ENCODE measurements around the gene MS4A1.

- TF ChIP-seq USF1 (CRISPR knock-in tag; IDR thresholded peaks at IDR 0.05) (no peak), CTCF (IDR thresholded peaks at IDR 0.05) (no peak), FOXJ3 (CRISPR knock-in tag; IDR thresholded peaks at IDR 0.05; ENCODE audit: borderline replicate concordance) (no peak), ZNF121 (CRISPR knock-in tag; IDR thresholded peaks at IDR 0.05) (no peak), HMGXB4 (CRISPR knock-in tag; IDR thresholded peaks at IDR 0.05) (no peak), CBFB (CRISPR knock-in tag; IDR thresholded peaks at IDR 0.05; ENCODE audit: low read depth) (no peak), SP1 (CRISPR knock-in tag; conservative IDR thresholded peaks at IDR 0.05) (no peak), MXD4 (CRISPR knock-in tag; IDR thresholded peaks at IDR 0.05; ENCODE audit: borderline replicate concordance) (no peak), MAX (CRISPR knock-in tag; IDR thresholded peaks at IDR 0.05) (no peak)
These were observed 7.8 kb upstream of the MS4A1 start for GRCh38 chr11:60447846-60448245.
